HG03039 (cell line): ENCODE results near the gene DNAI4.

ENCODE experiments used
- ATAC-seq: cut with Tn5 transposase; IDR thresholded peaks from one replicate; pipeline ENCODE4 v1.9.1; 2021; ENCODE audit warnings: mild to moderate bottlenecking, moderate library complexity; ENCODE audit not compliant: unreplicated experiment

DNAI4 gene

DNA sequence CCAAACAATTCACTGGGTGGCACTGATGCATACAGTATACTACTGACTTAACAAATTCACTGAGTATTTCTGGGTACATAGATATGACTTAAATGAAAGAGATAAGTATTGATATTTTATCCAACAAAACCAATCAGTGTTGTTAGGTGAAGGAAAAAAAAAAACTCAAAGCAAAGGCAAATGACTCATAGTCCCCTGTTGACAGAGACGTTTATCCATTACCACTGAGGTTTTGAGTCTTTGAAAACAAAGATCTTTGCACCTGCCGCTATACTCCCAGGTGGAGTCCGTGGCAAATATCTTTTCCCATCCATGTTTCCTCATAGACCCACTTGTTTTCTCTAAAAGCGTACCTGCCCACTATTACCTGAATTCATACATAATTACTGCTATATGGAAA is 154.0 kb downstream of the DNAI4 start:
- no peak for ATAC-seq

DNA sequence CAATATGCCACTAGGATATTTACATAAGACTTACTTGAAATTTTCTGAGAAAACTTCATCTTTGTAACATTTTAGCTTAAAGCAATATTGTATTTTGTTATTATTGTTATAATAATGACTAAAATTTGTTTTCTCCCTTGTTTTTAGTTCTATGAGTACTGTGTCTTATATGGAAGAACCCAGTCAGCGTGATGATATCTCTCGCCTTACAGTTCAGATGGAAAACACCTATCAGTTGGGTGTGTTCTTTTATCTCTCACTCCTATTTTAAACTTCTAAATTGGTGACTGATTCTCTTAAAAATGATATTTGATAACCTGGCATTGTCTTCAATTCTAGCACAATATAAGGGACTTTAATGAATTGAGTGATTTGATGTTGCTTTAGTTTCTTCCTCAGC is 154.4 kb downstream of the DNAI4 start:
- no peak for ATAC-seq

DNA sequence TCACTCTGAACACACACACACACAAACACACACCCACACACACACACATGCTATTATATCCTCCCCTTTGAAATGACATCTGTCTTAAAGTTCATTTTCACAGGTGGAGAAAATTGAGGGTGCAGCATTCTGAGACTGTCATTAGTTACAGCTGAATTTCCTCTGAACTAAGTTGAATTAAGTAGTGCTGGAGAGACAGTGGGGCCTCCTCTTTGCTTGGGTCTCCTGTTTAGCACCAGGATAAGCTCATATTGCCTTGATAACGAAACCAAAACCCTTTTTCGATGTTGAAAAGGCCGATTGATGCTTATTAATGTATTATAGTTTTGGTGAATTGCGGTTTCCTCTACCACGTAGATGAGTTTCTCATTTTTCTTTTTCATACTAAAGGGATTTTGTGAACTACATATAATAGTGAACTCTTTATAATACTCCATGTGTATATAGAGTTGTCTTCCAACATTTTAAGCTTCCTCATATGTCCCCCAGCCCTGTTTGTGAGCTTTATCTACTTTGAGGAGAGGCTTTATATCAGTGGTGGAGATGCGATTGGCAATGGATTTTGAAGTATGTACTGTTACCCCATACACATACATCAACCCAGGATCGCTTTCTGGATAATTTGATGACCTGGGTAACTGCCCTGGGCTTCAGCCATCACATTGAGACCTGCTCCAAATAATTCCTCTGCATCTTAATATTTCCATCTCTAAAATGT is 155.0 kb downstream of the DNAI4 start:
- no peak for ATAC-seq

DNA sequence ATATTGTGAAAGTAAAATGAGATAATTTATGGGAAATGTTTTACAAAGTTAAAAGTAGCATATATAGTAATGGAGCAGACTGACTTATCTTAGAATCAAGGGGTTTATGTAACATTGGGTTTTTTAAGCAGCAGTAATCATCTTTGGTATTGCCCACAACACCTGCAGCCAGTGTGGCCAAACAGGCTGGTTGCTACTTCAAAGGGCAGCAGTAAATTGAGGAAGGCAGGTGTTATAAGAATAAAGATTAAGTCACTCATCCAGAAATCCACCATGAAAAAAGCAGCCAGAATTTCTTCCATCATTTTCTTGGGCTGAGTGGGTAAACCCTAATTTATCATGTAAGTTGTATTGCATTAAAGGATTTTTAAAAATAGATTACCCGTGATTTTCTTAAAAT is 155.7 kb downstream of the DNAI4 start:
- ATAC-seq: no peak

DNA sequence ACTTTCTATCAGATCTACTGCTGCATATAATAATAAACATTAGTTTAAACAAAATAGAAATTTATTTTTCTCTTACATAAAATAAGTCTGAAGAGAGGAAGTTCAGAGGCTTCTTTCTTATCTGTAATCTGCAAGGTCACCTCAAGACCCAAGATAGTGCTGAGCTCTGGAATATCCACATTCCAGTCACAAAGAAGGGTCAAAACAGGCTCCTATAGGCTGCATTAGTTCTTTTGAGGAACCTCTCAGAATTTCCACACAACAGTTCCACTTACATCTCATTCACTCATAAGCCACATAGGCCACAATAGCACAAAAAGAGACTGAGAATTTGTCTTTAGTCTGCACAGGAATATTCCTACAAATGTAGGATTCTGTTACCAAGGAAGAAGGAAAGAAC is 157.0 kb downstream of the DNAI4 start:
- ATAC-seq: no peak

DNA sequence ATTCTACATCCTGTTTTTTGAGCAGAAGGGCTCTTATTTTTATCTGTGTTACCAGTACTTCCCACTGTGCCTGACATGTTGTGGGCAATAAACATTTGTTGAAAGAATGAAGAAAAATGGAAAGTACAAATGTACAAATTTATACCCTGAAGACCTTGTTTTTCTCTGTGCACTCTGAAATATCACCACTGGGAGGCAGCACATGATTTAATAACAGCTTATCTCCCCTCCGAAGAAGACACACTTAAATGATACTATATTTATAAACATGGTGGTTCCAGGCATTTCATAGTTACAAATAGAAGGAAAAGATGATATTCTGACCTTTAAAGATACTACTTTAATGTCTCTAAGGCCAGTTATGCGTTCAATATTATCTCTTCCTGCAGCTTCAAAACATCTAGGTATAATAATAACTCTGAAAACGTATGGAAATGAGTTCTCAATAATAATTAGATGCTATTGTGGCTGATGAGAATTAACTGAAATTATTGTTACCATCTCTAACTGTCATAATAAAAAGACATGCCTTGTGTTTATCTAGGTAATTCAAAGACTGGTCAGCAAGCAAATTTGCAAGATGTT is 159.6 kb downstream of the DNAI4 start:
- no peak for ATAC-seq
